Measurements from ENCODE around the gene NANOS1.

NANOS1 gene

GRCh38 chr10:119029613-119030420, at the start of gene NANOS1:
Gene NANOS1 (plus strand): TSS chr10:119029714. CDS start chr10:119029802, 88 bp downstream.
- DNase-seq (ENCODE audit: low read depth), result no peak

DNA sequence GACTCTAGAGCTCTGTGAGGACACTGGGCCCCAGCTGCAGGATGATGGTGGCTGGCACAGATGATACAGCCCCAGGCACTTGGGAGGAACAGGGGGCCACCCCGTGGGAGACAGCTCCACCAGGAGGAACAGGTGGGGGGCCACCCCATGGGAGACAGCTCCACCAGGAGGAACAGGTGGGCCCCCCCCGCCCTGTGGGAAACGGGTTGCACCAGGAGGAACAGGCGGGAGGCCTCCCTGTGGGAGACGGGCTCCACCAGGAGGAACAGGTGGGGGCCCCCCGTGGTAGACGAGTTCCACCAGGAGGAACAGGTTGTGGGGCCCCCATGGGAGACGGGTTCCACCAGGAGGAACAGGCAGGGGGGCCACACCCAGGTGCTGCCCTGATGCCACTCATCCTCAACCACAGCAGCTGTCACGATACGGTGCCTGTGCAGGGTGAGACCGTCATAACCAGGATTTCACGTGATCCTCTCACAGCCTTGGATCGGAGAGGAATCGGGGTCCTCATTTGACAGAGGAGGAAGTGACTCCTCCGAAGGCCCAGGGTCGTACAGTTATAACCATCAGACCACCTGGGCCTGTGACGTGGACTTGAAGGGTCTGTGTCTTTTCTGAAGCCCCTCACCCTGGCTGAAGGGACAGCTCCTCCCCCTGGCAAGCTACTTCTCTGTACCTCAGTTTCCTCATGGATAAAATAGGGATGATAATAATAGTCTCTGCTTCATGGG, 49.2 kb upstream of the NANOS1 start:
- DNase-seq (ENCODE audit: low read depth), result no peak

DNA sequence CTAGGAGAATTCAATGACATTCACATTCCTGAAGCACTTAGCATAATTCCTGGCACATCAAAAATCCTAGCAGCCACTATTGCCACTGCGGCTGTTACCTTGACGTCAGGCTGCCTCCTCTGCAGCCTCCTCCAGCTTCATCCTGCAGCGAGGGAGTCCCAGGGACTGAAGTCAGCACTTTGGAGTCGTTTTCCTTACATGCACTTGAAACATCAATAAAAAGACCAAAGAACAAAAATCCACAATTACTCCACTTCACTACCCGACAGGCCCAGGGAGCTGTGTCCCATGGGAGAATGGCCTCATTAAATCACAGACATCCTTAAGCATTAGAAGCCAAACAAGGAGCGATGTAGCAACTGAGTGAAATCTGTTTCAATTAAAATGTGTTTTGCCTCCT, 48.6 kb upstream of the NANOS1 start:
- DNase-seq (ENCODE audit: low read depth), result no peak

DNA sequence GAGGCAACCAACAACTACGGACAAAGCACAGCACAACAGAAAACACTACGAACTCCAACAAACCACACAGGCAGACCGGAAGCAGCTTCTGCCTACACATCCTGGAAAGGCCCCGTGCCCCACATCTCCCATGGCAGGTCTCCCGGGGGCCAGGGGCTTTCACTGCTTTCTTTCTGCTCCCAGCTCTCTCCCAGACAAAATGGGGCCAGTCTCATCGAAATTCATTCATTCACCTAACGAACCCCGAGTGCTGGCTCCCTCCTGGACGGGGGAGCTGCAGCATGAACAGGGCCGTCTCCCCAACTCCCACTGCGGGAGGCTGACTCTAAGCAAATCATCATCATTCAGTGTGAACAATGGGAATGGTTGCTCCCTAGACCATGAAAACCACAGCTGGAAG, 47.6 kb upstream of the NANOS1 start:
- DNase-seq (ENCODE audit: low read depth), result no peak

DNA sequence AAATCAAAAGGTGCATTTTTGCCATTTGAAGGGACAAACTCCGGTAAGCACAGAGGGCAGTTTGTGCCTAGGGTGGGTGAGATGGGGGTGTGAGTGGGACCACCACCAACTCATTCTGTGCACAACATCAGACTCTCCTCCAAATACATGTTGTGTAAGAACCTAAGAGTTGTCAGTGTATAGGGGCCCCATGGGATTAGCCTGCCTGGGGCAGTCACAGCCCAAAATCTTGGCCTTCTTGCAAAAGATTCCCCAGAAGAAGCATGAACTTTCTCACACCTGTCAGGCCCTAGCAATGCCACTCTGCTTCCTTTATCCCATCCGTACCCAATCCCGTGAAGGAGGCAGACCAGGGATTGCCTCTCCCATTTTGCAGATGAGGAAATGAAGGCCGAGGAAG, 47.1 kb upstream of the NANOS1 start:
- no peak for DNase-seq (ENCODE audit: low read depth)

DNA sequence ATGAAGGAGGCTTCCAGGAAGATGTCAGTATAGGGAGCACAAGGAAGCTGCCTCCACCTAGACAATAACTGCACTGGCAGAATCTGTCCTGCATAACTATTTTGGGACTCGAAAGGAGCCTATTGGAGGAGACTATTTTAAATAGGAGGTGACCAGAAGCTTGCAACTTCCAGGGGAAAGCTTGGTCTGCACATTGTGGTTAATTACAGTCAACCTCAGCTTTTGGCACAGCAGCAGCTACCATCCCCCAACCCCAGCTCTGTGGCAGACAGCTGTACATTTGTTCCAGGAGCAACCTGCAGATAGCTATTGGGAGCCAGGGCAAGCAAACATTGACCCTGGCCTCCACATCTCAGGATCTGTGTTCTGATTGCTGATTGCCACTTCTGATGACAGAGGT, 46.3 kb upstream of the NANOS1 start:
- DNase-seq (ENCODE audit: low read depth), result no peak

GRCh38 chr10:118985576-118985975, 43.9 kb upstream of the NANOS1 start:
- no peak for DNase-seq (ENCODE audit: low read depth)

DNA sequence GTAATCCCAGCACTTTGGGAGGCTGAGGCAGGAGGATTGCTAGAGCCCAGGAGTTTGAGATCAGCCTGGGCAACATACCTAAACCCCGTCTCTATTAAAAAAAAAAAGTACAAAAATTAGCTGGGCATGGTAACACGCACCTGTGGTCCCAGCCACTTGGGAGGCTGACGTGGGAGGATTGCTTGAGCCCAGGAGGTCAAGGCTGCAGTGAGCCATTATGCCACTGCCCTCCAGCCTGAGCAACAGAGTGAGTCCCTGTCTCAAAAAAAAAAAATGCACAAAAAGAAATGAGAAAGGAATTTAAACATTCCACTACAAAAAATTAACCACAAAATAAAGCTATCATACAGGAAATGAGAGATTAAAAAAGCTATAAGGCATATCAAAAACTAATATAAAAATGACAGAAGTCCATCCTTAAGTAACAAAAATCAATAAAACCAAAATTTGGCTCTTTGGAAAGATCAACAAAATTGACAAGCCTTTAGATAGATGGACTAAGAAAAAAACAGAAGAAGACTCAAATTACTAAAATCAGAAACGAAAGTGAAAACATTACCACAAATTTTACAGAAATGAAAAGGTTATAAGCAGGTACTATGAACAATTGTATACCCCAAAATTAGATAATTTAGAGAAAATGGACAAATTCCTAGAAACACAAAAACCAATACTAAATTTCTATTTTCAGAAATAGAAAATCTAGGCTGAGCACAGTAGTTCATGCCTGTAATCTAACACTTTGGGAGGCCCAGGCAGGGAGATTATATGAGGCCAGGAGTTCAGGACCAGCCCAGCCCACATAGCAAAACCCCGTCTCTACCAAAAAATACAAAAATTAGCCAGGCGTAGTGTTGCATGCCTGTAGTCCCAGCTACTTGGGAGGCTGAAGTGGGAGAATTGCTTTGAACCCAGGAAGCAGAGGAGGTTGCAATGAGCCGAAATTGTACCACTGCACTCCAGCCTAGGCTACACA, 42.4 kb upstream of the NANOS1 start:
- DNase-seq (ENCODE audit: low read depth), result no peak

DNA sequence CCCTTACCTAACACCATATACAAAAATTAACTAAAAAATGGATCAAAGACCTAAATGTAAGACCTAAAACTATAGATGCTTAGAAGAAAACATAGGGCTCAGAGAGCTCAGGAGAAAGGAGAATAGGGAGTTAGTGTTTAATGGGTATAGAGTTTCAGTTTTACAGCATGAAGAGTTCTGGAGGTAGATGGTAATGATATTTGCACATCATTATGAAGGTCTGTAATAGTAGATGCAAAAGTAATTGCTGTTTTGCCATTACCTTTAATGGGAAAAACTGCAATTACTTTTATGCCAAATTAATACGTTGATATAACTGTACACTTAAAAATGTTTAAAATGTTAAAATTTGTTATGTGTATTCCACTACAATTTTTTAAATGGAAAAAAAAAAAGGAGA, 39.2 kb upstream of the NANOS1 start:
- no peak for DNase-seq (ENCODE audit: low read depth)

GRCh38 chr10:118992496-118992895, 37.0 kb upstream of the NANOS1 start:
- no peak for DNase-seq (ENCODE audit: low read depth)

DNA sequence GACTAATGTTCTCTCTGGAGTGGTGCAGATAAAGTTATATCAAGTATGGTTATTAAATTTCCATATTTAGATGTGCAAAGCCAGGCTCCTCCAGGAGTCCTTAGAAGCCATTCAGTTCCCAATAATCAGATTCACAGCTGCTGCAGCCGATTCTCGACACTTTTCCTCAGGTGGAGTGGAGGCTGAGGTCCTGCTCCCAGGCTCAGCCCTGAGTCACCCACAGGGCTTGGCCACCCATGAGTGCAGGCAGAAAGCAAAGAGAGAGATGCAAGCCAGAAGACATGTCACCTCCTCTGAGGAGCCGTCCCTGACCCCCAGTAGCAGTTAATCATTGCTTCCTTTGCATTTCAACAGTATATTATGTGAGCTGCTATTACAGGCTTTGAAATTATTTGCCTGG, 36.3 kb upstream of the NANOS1 start:
- no peak for DNase-seq (ENCODE audit: low read depth)

DNA sequence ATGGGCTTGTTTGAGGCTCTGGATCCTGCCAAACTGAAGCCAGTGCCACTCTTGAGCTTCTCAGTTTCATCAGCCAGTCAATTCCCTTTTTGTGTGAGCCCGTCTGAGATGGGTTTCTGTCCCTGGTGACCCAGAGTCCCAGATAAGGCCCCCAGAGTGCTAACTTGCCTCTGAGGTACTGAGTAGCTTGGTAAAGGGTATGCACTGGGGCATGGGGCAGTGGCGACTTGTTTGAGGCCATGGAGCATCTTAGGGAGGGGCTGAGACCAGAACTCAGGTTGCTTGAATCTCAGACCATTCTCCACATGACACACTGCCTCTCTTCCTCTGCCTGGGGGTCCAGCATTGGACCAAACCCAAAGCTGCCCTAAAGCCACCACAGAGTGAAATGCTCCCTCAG, 35.2 kb upstream of the NANOS1 start:
- DNase-seq (ENCODE audit: low read depth), result no peak

- no peak for DNase-seq (ENCODE audit: low read depth)
Observed at GRCh38 chr10:118995739-118996138, 33.8 kb upstream of the NANOS1 start.

DNA sequence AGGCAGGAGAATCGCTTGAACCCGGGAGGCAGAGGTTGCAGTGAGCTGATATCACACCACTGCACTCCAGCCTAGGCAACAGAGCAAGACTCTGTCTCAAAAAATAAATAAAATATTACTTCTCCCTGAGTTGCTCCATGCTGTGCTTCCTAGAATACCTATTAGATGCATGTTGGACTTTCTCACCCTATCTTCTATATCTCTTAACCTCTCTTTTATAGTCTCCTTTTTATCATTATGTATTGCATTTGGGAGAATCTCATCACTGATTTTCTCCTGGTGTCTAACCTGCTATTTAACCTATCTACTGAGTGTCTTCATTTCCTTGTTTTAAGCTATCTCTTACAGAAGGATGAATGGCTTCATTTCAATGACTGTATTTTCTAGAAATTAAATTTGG, 32.1 kb upstream of the NANOS1 start:
- DNase-seq (ENCODE audit: low read depth), result no peak

DNA sequence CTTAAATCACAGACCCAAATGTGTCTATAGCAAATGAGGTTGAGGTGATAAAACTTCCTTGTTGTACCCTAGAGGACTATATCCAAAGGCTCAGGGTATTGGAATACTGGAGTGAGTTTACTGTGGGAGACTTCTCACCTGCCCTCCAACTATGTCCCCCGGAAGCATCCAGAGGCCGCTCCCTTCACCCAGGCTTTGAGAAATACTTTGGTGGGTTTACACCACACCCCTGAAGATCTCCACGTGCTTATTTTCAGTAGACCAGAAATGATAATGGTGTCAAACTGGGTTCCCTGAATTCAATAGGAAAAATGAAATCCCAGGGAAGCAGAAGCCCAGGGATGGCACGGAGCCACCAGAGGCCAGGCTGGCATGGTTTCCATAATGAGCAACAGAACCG, 31.3 kb upstream of the NANOS1 start:
- DNase-seq (ENCODE audit: low read depth), result no peak

DNA sequence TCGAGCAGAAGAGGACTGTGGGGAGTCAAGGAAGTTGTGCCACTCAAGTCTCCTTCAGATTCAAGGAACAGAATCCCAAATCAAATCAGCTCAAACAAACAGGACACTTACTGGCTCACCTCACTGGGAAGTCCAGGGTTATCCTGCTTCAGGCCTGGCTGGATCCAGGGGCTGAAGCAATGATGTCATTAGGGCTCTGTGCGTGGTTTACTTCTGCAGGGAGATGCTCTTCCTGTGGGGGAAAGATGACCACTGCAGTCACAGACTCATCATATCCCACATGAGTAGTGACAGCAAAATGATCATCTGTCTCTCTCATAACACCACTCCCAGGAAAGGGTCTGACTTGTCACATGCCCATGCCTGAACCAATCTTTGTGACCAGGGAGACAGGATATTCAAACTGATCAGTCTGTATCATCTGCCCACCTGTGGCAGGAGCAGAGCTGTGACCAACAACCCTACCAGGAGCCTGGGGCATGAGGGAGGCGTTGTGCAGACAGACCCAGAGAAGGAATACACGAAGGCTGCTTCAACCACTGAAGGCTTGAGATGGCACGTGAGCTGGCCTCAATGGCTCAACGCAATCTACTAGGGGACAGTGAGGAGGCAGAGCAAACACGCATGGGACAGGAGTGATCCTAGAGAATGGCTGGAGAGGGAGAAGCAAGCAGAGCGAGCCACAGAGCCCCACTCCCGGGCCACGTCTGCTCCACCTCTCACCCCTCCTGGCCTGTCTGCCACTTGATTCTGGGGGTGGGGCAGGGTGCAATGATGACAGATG, 27.6 kb upstream of the NANOS1 start:
- DNase-seq (ENCODE audit: low read depth), result no peak

DNA sequence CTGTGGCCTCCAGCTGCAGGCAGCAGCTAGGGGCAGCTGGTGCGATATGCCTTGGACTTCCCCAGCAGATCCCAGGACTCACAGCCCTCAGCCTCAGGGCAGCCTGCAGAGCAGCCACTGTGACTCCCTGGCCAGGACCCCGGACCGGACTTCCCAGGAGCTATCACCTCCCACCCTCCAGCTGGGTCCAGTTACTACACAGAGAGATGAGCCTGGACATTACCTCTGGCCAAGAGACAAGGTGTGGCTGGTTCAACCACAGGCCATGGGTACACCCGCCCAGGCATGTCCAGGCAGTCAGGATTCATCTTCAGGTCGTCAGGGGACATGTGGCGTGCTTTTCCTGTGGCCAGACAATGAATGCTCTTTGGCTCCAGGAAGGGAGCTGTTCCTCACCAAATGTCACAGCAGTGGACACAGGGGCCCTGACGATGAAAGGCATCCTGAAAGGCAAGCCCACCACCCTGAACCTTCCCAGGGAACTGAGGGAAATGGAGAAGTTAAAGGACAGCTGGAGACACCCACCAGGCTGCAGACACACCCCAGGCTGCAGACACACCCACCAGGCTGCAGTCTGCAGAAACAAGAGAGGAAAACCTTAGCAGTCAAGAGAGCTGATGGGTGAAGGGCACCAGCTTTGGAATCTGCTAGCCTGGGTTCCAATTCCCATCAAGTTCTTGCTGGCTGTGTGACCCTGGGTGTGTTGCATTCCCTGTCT, 25.8 kb upstream of the NANOS1 start:
- DNase-seq (ENCODE audit: low read depth), result no peak

DNA sequence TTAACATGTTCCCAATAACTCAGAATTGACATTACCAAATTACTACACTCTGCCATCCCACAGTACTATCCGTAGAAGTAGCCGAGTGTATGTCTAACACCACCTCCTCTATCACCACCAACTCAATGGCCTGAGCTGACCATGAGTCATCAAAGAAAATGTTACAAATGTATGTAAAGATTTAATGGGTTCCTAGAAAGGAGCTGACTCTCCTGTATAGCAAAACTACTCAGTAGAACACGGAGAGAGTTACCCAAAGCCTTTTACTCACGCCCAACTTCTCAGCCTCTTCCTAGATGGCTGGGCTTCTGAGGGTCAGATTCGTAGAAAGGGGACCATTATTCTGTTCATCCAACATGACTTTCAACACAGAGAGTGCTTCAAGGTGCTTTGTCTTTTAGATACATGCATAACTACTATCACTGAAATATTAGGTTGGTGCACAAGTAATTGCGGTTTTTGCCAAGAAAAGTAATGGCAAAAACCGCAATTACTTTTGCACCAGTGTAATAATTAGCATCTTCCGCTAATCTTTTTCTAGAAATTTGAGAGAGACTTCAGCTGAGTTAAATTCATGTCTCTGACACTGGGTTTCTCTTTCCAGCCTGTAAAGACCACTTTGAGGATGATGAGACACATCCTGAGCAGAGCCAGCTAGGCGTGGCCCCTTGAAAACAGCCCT, 24.0 kb upstream of the NANOS1 start:
- no peak for DNase-seq (ENCODE audit: low read depth)

DNA sequence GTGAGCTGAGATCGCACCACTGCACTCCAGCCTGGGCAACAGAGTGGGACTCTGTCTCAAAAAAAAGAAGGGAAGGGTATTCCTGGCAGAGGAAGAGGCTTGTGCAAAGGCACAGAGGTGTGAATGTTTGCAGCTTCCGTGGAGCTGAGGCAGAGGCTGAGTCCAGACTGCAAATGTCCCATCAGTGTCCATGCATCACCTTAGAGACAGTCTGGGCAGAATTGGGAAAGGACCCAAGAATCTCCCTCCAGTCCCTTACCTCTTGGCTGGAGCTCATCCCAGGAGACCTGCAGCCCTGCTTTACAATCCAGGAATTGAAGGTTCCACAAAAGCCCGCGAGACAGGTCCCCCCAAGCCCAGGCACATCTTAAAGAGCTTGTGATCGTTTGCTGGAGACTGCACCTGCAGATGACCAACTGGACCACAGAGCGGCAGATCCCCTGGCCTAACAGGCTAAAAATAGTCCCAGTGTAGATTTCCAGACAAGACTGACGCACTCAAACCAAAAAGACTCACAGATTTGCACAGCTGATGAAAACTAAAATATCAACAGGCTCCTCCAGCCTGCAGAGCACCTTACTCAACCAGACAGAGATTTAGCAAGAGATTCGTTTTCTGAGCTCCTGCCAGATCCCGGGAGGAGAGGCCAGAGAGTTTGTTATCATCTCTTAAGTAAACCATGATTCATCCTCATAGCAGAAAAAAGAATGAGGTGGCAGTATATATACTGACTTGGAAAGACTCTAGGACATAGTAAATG, 22.9 kb upstream of the NANOS1 start:
- no peak for DNase-seq (ENCODE audit: low read depth)

GRCh38 chr10:119007211-119007574, 22.3 kb upstream of the NANOS1 start:
- DNase-seq (ENCODE audit: low read depth), result no peak
